OCI-LY7 (cell line): ENCODE data around the gene PPCDC. TPM values are rescaled to one million over a fixed set of nuclear protein-coding genes. Genes with fewer than 3 reads are reported as not detected.
A peak's percentile ranks its signal among the peaks of the same experiment; 100 is the strongest.

Experiments used
- BruUV-seq: library from RNA; stranded (reverse); fragments of 400-500 nt; replicated peaks from 2 replicates; lab custom pipeline; 2021; lab: Mats Ljungman, UMichigan
- CTCF ChIA-PET: fragments of 300-600 bp; sonication (Branson Sonifier 250); formaldehyde crosslinking; loops from one replicate; lab custom pipeline; 2022; ENCODE audit warnings: antibody characterized with exemption; ENCODE audit not compliant: unreplicated experiment; lab: Charles Lee
- POLR2A ChIA-PET: fragments of 300-600 bp; sonication (Branson Sonifier 250); formaldehyde crosslinking; loops from one replicate; lab custom pipeline; 2022; ENCODE audit warnings: antibody characterized with exemption; lab: Charles Lee
- DNase-seq: peaks from one replicate; pipeline ENCODE4 v3.0.0-alpha.2; 2015; ENCODE audit warnings: low spot score
- H2AFZ ChIP-seq: fragments of 200-600 bp; sonication (generic), shearing (Covaris generic); 2 replicates; pipeline ENCODE4 v1.6.1; 2014; ENCODE audit warnings: mild to moderate bottlenecking, antibody characterized with exemption, low read length, moderate library complexity
- H3K27ac ChIP-seq: fragments of 200-600 bp; sonication (generic); 2 replicates; pipeline ENCODE4 v1.5.1; 2014; ENCODE audit warnings: mixed run types, low read depth, mild to moderate bottlenecking, moderate library complexity, low read length, inconsistent platforms; ENCODE audit not compliant: poor library complexity, severe bottlenecking
- H3K36me3 ChIP-seq: fragments of 200-600 bp; sonication (generic); 2 replicates; pipeline ENCODE4 v1.6.1; 2014; ENCODE audit warnings: mild to moderate bottlenecking, antibody characterized with exemption, low read length, moderate library complexity, mixed read lengths; ENCODE audit not compliant: insufficient read depth
- H3K4me1 ChIP-seq: fragments of 200-600 bp; sonication (generic); 2 replicates; pipeline ENCODE4 v1.5.1; 2014; ENCODE audit warnings: mild to moderate bottlenecking, low read length; ENCODE audit not compliant: insufficient read depth, poor library complexity, severe bottlenecking
- H3K4me2 ChIP-seq: fragments of 200-600 bp; sonication (generic); 2 replicates; pipeline ENCODE4 v1.6.1; 2014; ENCODE audit warnings: mild to moderate bottlenecking, low read length
- H3K4me3 ChIP-seq: fragments of 200-600 bp; sonication (generic); 2 replicates; pipeline ENCODE4 v1.5.1; 2014; ENCODE audit warnings: mild to moderate bottlenecking, low read depth, low read length; ENCODE audit not compliant: poor library complexity, severe bottlenecking
- H3K79me2 ChIP-seq: fragments of 200-600 bp; sonication (generic); 2 replicates; pipeline ENCODE4 v1.6.1; 2016; ENCODE audit warnings: low read depth, mild to moderate bottlenecking, low read length, moderate library complexity, mixed read lengths; ENCODE audit not compliant: insufficient read depth
- H3K9me2 ChIP-seq: fragments of 200-600 bp; sonication (generic); 2 replicates; pipeline ENCODE4 v1.6.1; 2016; ENCODE audit warnings: mild to moderate bottlenecking, low read length, mixed read lengths; ENCODE audit not compliant: insufficient read depth
- H3K9me3 ChIP-seq: fragments of 200-600 bp; sonication (generic); 2 replicates; pipeline ENCODE4 v1.6.1; 2014; ENCODE audit warnings: mild to moderate bottlenecking, mixed run types, low read length, mixed read lengths
- H4K20me1 ChIP-seq: fragments of 200-600 bp; sonication (generic); 2 replicates; pipeline ENCODE4 v1.6.1; 2014; ENCODE audit warnings: mild to moderate bottlenecking, antibody characterized with exemption, low read length, moderate library complexity, mixed read lengths; ENCODE audit not compliant: insufficient read depth
- EZH2phosphoT487 ChIP-seq: fragments of 200-600 bp; sonication (generic); IDR thresholded peaks from 2 replicates; pipeline ENCODE4 v1.6.1; 2018; ENCODE audit warnings: low read depth, borderline replicate concordance, mild to moderate bottlenecking, mixed run types, antibody characterized with exemption, low read length, moderate library complexity, mixed read lengths
- intact Hi-C: fragments of 100-400 bp; cut with micrococcal nuclease; formaldehyde crosslinking; loops from one replicate; pipeline ENCODE4 v1.10.0; 2022; ENCODE audit not compliant: unreplicated experiment
- total RNA-seq, 2 experiments: library from RNA; depleted of rRNA in 1 of 2; stranded (reverse); fragments of >200 nt in 1 of 2; shearing (Covaris generic) in 1 of 2; gene quantifications; 2 replicates each; pipeline ENCODE4 v1.2.3, GENCODE V29; 2014 to 2022
- TF ChIP-seq, protein P1 (sequence below): fragments of 200-600 bp; sonication (generic); conservative IDR thresholded peaks from 2 replicates; pipeline ENCODE4 v1.5.1; 2014; ENCODE audit warnings: mild to moderate bottlenecking, antibody characterized with exemption, low read length, moderate library complexity, mixed read lengths

Gene PPCDC
- total RNA-seq, 2 experiments from 2014 or later = 44.3 to 48.3 TPM

DNA sequence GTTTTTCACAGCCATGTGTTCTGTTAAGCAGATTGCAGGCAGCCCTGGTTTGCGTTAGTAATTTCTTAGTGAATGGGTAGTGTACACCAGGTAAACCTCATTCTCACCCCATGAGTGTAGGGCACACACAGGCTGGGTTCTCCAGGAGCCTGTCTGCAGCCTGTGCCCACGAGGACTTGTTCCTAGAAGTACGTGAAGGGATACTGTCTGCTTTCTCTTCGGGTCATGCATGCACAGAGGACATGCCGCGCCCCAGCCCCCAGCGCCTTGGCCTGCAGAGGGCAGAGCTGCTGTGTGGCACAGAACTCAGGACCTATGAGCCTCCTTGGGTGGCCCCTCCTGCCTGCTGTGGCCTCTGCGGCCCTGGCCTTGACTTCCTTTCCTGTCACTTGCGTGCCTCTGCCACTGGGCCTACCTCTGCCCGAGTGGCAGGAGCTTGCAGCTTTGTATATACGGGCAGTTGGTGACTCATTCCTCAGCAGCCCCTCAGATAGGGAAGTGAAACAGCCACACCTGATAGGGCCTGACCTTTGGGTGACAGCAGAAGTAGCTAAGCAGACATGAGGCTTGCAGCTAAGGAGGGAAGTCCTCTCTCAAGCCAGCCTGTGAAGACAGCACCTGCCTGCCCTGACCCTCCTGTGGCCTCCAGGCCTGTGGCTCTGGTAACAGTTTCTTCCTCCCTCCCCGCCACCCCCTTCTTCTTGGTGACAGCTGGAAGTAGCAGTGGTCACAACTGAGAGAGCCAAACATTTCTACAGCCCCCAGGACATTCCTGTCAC, 19.5 kb downstream of the PPCDC start:
- H3K4me2 ChIP-seq = peak overlapping the region; percentile 78
- intact Hi-C loops = loop anchor here (1.0 kb wide), 2 partner anchors 33 to 159 kb away; no protein-coding TSS in a partner anchor
- H3K4me1 ChIP-seq = peaks cover 63% of the 10 kb centered on the region
- no TSS peak for BruUV-seq
- peak overlapping the region; percentile 43 for H3K4me3 ChIP-seq
- H3K9me2 ChIP-seq = no peaks in the 10 kb centered on the region
- peaks cover 5% of the 10 kb centered on the region; the same call in 1 of the 2 replicates for H3K79me2 ChIP-seq
- peak; percentile 98 for DNase-seq
- ChIA-PET CTCF (interaction anchor here (0.7 to 2.4 kb wide), 8 partner anchors 9 to 161 kb away, joined by 3 to 11 read pairs (median 4); partner anchors contain the start of gene C15orf39), POLR2A (interaction anchor here (1.0 to 3.3 kb wide), 12 partner anchors 9 to 497 kb away, joined by 3 to 20 read pairs (median 6); partner anchors contain the start of genes C15orf39 and PPCDC)
- peaks cover 67% of the 10 kb centered on the region for H3K36me3 ChIP-seq
- TF ChIP-seq, protein P1, sequence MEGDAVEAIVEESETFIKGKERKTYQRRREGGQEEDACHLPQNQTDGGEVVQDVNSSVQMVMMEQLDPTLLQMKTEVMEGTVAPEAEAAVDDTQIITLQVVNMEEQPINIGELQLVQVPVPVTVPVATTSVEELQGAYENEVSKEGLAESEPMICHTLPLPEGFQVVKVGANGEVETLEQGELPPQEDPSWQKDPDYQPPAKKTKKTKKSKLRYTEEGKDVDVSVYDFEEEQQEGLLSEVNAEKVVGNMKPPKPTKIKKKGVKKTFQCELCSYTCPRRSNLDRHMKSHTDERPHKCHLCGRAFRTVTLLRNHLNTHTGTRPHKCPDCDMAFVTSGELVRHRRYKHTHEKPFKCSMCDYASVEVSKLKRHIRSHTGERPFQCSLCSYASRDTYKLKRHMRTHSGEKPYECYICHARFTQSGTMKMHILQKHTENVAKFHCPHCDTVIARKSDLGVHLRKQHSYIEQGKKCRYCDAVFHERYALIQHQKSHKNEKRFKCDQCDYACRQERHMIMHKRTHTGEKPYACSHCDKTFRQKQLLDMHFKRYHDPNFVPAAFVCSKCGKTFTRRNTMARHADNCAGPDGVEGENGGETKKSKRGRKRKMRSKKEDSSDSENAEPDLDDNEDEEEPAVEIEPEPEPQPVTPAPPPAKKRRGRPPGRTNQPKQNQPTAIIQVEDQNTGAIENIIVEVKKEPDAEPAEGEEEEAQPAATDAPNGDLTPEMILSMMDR = peak; percentile 73
- TF ChIP-seq EZH2phosphoT487 = no peak
- no peaks in the 10 kb centered on the region for H4K20me1 ChIP-seq
- H2AFZ ChIP-seq = no peak overlapping the region
- no peaks in the 10 kb centered on the region for H3K9me3 ChIP-seq
- H3K27ac ChIP-seq = peak overlapping the region; percentile 87

DNA sequence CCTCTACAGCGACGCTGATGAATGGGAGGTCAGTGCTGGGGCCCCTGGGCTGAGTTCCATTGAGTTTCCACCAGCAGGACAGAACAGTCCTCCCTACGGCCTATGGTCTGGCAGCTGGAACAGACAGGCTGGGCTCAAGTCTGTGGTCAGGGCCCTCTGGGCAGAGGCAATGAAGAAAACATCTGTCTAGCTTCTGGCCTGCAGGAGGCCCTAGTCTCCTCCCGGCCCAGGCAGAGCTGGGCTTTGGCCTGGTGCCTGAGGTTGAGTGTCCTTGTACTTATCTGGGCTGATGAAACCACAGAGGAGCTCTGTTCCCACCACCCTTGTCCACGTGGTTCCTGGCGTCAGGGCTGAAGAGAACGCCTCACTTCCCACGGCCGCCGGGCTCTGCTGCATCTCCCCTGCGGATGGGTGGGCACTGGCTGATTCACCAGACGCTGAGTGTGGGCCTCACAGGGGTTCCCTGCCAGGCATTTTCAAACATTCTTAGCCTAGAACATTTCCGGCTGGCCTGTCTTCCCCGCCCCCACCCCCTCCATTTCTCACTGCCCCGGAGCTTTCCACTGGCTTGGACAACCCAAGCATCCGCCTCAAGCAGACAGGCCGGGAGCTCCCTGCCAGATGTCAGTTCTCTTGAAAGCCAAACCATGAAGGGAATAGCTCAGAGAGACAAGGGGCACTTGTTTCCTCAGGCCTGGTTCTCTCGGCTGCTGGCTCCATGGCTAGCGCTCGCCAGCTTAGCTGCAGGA, 20.3 kb downstream of the PPCDC start:
- no peaks in the 10 kb centered on the region for H3K9me2 ChIP-seq
- no peak overlapping the region for H2AFZ ChIP-seq
- peak overlapping the region; percentile 43 for H3K4me3 ChIP-seq
- no peaks in the 10 kb centered on the region for H3K9me3 ChIP-seq
- H3K36me3 ChIP-seq = peaks cover 69% of the 10 kb centered on the region
- H4K20me1 ChIP-seq = no peaks in the 10 kb centered on the region
- peak overlapping the region; percentile 78 for H3K4me2 ChIP-seq
- peak overlapping the region; percentile 87 for H3K27ac ChIP-seq
- DNase-seq = peak; percentile 43
- ChIA-PET CTCF (interaction anchor here (0.7 to 2.4 kb wide), 8 partner anchors 10 to 160 kb away, joined by 3 to 11 read pairs (median 4); partner anchors contain the start of gene C15orf39), POLR2A (interaction anchor here (0.6 to 3.3 kb wide), 15 partner anchors 10 to 1817 kb away, joined by 3 to 20 read pairs (median 5); partner anchors contain the start of genes C15orf39 and PPCDC)
- peaks cover 5% of the 10 kb centered on the region; the same call in 1 of the 2 replicates for H3K79me2 ChIP-seq
- no TSS peak for BruUV-seq
- H3K4me1 ChIP-seq = peaks cover 66% of the 10 kb centered on the region
- TF ChIP-seq, protein P1 = no peak
- no peak for TF ChIP-seq EZH2phosphoT487
- intact Hi-C loops = loop anchor here (1.0 kb wide), 2 partner anchors 33 to 159 kb away; no protein-coding TSS in a partner anchor
